H1 (cell line): ENCODE measurements around the gene CEBPZ. TPM values are rescaled to one million over a fixed set of nuclear protein-coding genes. Genes with fewer than 3 reads are reported as not detected.

Experiments
- CTCF ChIA-PET: fragments of 300-600 bp; sonication (Branson Sonifier 250); formaldehyde crosslinking; loops from one replicate; lab custom pipeline; 2021; ENCODE audit not compliant: partially characterized antibody; lab: Charles Lee
- POLR2A ChIA-PET: fragments of 300-600 bp; sonication (Branson Sonifier 250); formaldehyde crosslinking; loops from one replicate; lab custom pipeline; 2021; ENCODE audit warnings: inconsistent platforms; ENCODE audit not compliant: partially characterized antibody; lab: Charles Lee
- DNase-seq, 2 experiments: peaks; one replicate each; pipeline versions ENCODE4 v3.0.0 to v3.0.0-alpha.2; 2010 to 2022; ENCODE audit warnings: low spot score in 2 of 2, low read depth in 1 of 2, mixed read lengths in 1 of 2
- FAIRE-seq: peaks from 2 replicates; lab custom pipeline; 2011; peaks lifted over from hg19 to GRCh38; lab: Jason Lieb, UNC
- H2AFZ ChIP-seq: 2 replicates; pipeline ENCODE4 v1.8.1; 2012; ENCODE audit warnings: low read length, inconsistent platforms
- H2AK5ac ChIP-seq: 2 replicates; pipeline ENCODE4 v1.6.1; 2013; ENCODE audit warnings: low read depth, low read length
- H2BK120ac ChIP-seq: replicated peaks from 2 replicates; pipeline ENCODE3; 2013; ENCODE audit warnings: low read depth, low read length, inconsistent platforms
- H2BK12ac ChIP-seq: 2 replicates; pipeline ENCODE4 v1.6.1; 2013; ENCODE audit warnings: low read depth, low read length
- H2BK15ac ChIP-seq: 2 replicates; pipeline ENCODE4 v1.6.1; 2013; ENCODE audit warnings: low read length
- H2BK20ac ChIP-seq: 2 replicates; pipeline ENCODE4 v1.6.1; 2013; ENCODE audit warnings: low read length
- H2BK5ac ChIP-seq: 2 replicates; pipeline ENCODE4 v1.6.1; 2013; ENCODE audit warnings: low read depth, low read length
- H3K14ac ChIP-seq: 2 replicates; pipeline ENCODE4 v1.6.1; 2013; ENCODE audit warnings: inconsistent platforms; ENCODE audit not compliant: insufficient read length
- H3K18ac ChIP-seq: 2 replicates; pipeline ENCODE4 v1.6.1; 2013; ENCODE audit warnings: low read length; ENCODE audit errors: extremely low read depth
- H3K23ac ChIP-seq: 2 replicates; pipeline ENCODE4 v1.6.1; 2013; ENCODE audit warnings: inconsistent platforms; ENCODE audit not compliant: insufficient read length
- H3K23me2 ChIP-seq: 2 replicates; pipeline ENCODE4 v1.6.1; 2013; ENCODE audit warnings: low read depth, low read length
- H3K27ac ChIP-seq: 2 replicates; pipeline ENCODE4 v1.6.1; 2011; ENCODE audit warnings: low read depth, low read length, inconsistent platforms
- H3K27me3 ChIP-seq, 4 experiments: replicated peaks in 1 of 4; 1 replicate in 1 of 4; 2 replicates in 3 of 4; pipeline versions ENCODE4 v1.6.1 to v1.8.1; 2011 to 2013; ENCODE audit warnings: low read length in 3 of 4, mild to moderate bottlenecking in 3 of 4, inconsistent platforms in 2 of 4, mixed read lengths in 2 of 4, moderate library complexity in 1 of 4; ENCODE audit not compliant: control insufficient read depth in 3 of 4, insufficient read depth in 3 of 4; ENCODE audit errors: extremely low read depth in 1 of 4
- H3K36me3 ChIP-seq, 4 experiments: 2 replicates each; pipeline versions ENCODE4 v1.6.1 to v1.8.1; 2011 to 2013; ENCODE audit warnings: mild to moderate bottlenecking in 4 of 4, low read length in 3 of 4, moderate library complexity in 2 of 4, control low read depth in 1 of 4, inconsistent platforms in 1 of 4; ENCODE audit not compliant: insufficient read depth in 4 of 4, control insufficient read depth in 2 of 4
- H3K4ac ChIP-seq: replicated peaks from 2 replicates; pipeline ENCODE3; 2013; ENCODE audit warnings: low read length, low read depth, mixed read lengths, inconsistent platforms; ENCODE audit not compliant: insufficient read length
- H3K4me1 ChIP-seq, 4 experiments: replicated peaks in 1 of 4; 1 replicate in 1 of 4; 2 replicates in 3 of 4; pipeline versions ENCODE4 v1.6.1 to v1.8.1; 2011 to 2013; ENCODE audit warnings: low read length in 3 of 4, inconsistent platforms in 2 of 4, mixed read lengths in 1 of 4; ENCODE audit not compliant: insufficient read depth in 4 of 4, control insufficient read depth in 3 of 4
- H3K4me2 ChIP-seq, 2 experiments: 2 replicates each; pipeline versions ENCODE4 v1.6.1 to v1.8.1; 2011 to 2013; ENCODE audit warnings: low read depth in 2 of 2, low read length in 2 of 2, control low read depth in 1 of 2, inconsistent platforms in 1 of 2, mild to moderate bottlenecking in 1 of 2; ENCODE audit not compliant: insufficient read depth in 1 of 2
- H3K4me3 ChIP-seq, 4 experiments: fragments of 200-600, 300-600 bp in 1 of 4; sonication (generic), shearing (Covaris generic), sonication (Bioruptor Twin) in 1 of 4; 2 replicates each; pipeline versions ENCODE4 v1.5.1 to v1.8.1; 2011 to 2016; ENCODE audit warnings: low read length in 4 of 4, low read depth in 3 of 4, control low read depth in 2 of 4, inconsistent platforms in 2 of 4, mild to moderate bottlenecking in 2 of 4, mixed read lengths in 1 of 4, moderate library complexity in 1 of 4; ENCODE audit not compliant: insufficient read depth in 2 of 4; ENCODE audit errors: extremely low read depth in 1 of 4
- H3K56ac ChIP-seq: replicated peaks from 2 replicates; pipeline ENCODE3; 2013; ENCODE audit warnings: low read depth, mild to moderate bottlenecking, mixed read lengths, low read length, inconsistent platforms; ENCODE audit not compliant: insufficient read length
- H3K79me1 ChIP-seq: 2 replicates; pipeline ENCODE4 v1.6.1; 2013; ENCODE audit warnings: low read depth, low read length, control low read depth
- H3K79me2 ChIP-seq, 2 experiments: 2 replicates each; pipeline versions ENCODE4 v1.6.1 to v1.8.1; 2012 to 2013; ENCODE audit warnings: low read length in 2 of 2, mild to moderate bottlenecking in 2 of 2, inconsistent platforms in 1 of 2; ENCODE audit not compliant: insufficient read depth in 2 of 2, control insufficient read depth in 1 of 2
- H3K9ac ChIP-seq, 4 experiments: replicated peaks in 1 of 4; 1 replicate in 1 of 4; 2 replicates in 3 of 4; pipeline versions ENCODE4 v1.6.1 to v1.8.1; 2011 to 2013; ENCODE audit warnings: low read depth in 3 of 4, low read length in 3 of 4, control low read depth in 2 of 4, mild to moderate bottlenecking in 2 of 4, moderate library complexity in 2 of 4, inconsistent platforms in 1 of 4; ENCODE audit errors: extremely low read depth in 1 of 4
- H3K9me3 ChIP-seq, 2 experiments: 2 replicates each; pipeline versions ENCODE4 v1.6.1 to v1.8.1; 2012 to 2013; ENCODE audit warnings: mild to moderate bottlenecking in 2 of 2, moderate library complexity in 2 of 2, control low read depth in 1 of 2, inconsistent platforms in 1 of 2, low read depth in 1 of 2, low read length in 1 of 2, mixed read lengths in 1 of 2; ENCODE audit not compliant: insufficient read depth in 2 of 2
- H4K20me1 ChIP-seq, 2 experiments: replicated peaks in 1 of 2; 2 replicates each; pipeline versions ENCODE3 to v1.8.1; 2011 to 2013; ENCODE audit warnings: inconsistent platforms in 2 of 2, low read length in 2 of 2, mild to moderate bottlenecking in 1 of 2; ENCODE audit not compliant: insufficient read depth in 2 of 2, control insufficient read depth in 1 of 2
- H4K5ac ChIP-seq: 2 replicates; pipeline ENCODE4 v1.6.1; 2013; ENCODE audit warnings: low read length, low read depth, mixed read lengths, inconsistent platforms; ENCODE audit not compliant: insufficient read length
- H4K8ac ChIP-seq: 2 replicates; pipeline ENCODE4 v1.8.0; 2013; ENCODE audit warnings: mild to moderate bottlenecking, moderate library complexity, low read length, inconsistent platforms; ENCODE audit not compliant: insufficient read depth; ENCODE audit errors: extremely low read depth
- H4K91ac ChIP-seq: replicated peaks from 2 replicates; pipeline ENCODE3; 2013; ENCODE audit warnings: low read length, mixed read lengths, inconsistent platforms; ENCODE audit not compliant: insufficient read length
- HDAC6 ChIP-seq: IDR thresholded peaks from one replicate; pipeline ENCODE4 v1.7.1; 2012; ENCODE audit warnings: low read depth, mild to moderate bottlenecking, inconsistent platforms, low read length, moderate library complexity
- KDM1A ChIP-seq: fragments of 200-600, 300-600 bp; sonication (generic); IDR thresholded peaks from 2 replicates; pipeline ENCODE4 v1.7.1; 2016; ENCODE audit warnings: mild to moderate bottlenecking, low read length, borderline replicate concordance
- WGBS, 2 experiments: shearing (Covaris generic) in 1 of 2; methylation state at CpG; one replicate each; pipeline versions ENCODE4 v1.1.6 to v1.1.7; 2013 to 2015; ENCODE audit warnings: low lambda C conversion rate in 2 of 2, mixed read lengths in 2 of 2, inconsistent platforms in 1 of 2, low coverage in 1 of 2, missing lambda C conversion rate in 1 of 2; ENCODE audit not compliant: insufficient replicate concordance in 2 of 2, insufficient coverage in 1 of 2, insufficient read length in 1 of 2; ENCODE audit errors: extremely low coverage in 1 of 2, missing lambda C conversion rate in 1 of 2; 5-methylcytosine and 5-hydroxymethylcytosine counted together
- polyA plus RNA-seq, 7 experiments: library from polyadenylated mRNA; depleted of rRNA in 3 of 7; stranded (reverse) in 5 of 7; unstranded in 2 of 7; fragments of >200 nt in 5 of 7; fragments of 200-250 nt in 2 of 7; gene quantifications; 1 replicate in 5 of 7; 2 replicates in 1 of 7; 4 replicates in 1 of 7; pipeline versions ENCODE4 v1.2.1 to v1.2.3, GENCODE V29; 2011 to 2013; ENCODE audit warnings: missing spikeins in 2 of 7, mixed read lengths in 2 of 7
- total RNA-seq: library from RNA; stranded (reverse); fragmentation: NEBNext Ultra II Directional; extraction: Animal tissue kit (Norgen Biotek cat#: 25700); gene quantifications from 2 replicates; pipeline ENCODE4 v1.2.1, GENCODE V29; 2021

CEBPZ gene
- total and polyA plus RNA-seq, 2 of the 8 experiments (the other 6 are each of a cell fraction or from before 2014, with no cell fraction given), result 19.1 to 201 TPM

- Histone ChIP-seq H4K20me1 (peaks cover 0 to 2% of the 10 kb centered on the region in 2 experiments), H3K36me3 (peaks cover 4 to 74% (median 41%) of the 10 kb centered on the region in 4 experiments; a peak in 6 of 8 replicates), H2BK5ac (no peak overlapping the region), H3K23ac (no peak overlapping the region), H3K23me2 (no peaks in the 10 kb centered on the region), H3K79me1 (no peaks in the 10 kb centered on the region), H2BK15ac (no peak overlapping the region), H2BK120ac (no peak overlapping the region), H2BK20ac (no peak overlapping the region), H2AK5ac (no peak overlapping the region), H2BK12ac (no peak overlapping the region), H3K14ac (no peak overlapping the region), H3K4me3 (no peak overlapping the region), H3K4me1 (peaks cover 0 to 13% (median 3%) of the 10 kb centered on the region in 4 experiments; a peak in 4 of 7 replicates), H3K27ac (no peak overlapping the region), H4K5ac (peak overlapping the region; percentile 70), H3K9me3 (peaks cover 9 to 11% of the 10 kb centered on the region in 2 experiments), H4K8ac (no peak overlapping the region), H2AFZ (no peak overlapping the region), H3K79me2 (peaks cover 0 to 43% of the 10 kb centered on the region in 2 experiments; a peak in 2 of 4 replicates), H3K27me3 (no peaks in the 10 kb centered on the region), H3K18ac (no peak overlapping the region), H3K4me2 (no peak overlapping the region), H4K91ac (no peak overlapping the region), H3K56ac (no peak overlapping the region), H3K4ac (no peak overlapping the region), H3K9ac (no peak overlapping the region)
- FAIRE-seq (no peak), DNase-seq (no peak)
- POLR2A ChIA-PET, result interaction anchor here (1.5 to 2.0 kb wide), 4 partner anchors 9 to 20 kb away, joined by 4 to 26 read pairs (median 6); no protein-coding TSS in a partner anchor
- 94% methylated on average over 2 of the region's 2 CpGs; no CpG with 5 or more reads in 1 of the 2 experiments for WGBS, 2 experiments
- TF ChIP-seq KDM1A (peak; percentile 90), HDAC6 (no peak)
- CTCF ChIA-PET, result interaction anchor here (1.5 to 1.8 kb wide), 2 partner anchors 13 to 24 kb away, joined by 3 to 5 read pairs; no protein-coding TSS in a partner anchor
Measured at GRCh38 chr2:37203708-37204107, 27.7 kb downstream of the CEBPZ start.
